ENCODE results near the gene HCFC1.

HCFC1 gene

DNA sequence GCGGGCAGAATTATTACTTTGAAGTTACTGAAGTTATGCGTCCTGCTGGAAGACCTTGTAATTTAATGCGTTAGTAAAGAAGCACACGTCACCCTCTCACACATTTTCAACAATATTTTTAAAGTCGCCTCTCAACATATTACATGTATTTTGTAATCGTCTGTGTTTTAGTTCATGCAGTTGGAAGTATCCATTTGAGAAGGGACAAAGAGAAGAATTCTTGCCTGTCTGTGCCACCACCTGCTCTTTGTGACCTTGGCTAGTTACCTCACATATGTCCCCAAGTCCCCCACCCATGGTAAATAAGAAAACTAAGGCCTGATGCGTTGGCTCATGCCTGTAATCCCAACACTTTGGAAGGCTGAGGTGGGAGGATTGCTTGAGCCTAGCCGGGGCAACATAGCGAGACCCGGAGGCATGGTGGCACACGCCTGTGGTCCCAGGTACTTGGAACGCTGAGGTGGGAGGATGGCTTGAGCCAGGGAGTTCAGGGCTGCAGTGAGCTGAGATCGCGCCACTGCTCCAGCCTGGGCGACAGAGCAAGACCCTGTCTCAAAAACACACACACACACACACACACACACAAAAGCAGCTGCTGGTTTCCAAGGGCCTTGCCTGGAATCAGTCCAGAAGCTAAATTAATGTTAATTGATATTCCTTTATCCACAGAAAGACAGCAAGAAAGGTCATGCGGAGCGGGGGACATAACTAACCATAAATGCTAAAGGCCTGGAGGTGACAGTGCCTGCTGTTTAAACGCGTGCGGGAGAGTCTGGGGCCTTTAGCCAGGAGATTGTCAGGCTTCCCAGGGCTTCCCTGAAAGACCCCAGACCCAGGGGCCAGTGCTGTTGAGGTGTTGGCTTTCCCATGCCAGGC, 1.7 kb upstream of the HCFC1 start:
- no peak for DNase-seq

DNA sequence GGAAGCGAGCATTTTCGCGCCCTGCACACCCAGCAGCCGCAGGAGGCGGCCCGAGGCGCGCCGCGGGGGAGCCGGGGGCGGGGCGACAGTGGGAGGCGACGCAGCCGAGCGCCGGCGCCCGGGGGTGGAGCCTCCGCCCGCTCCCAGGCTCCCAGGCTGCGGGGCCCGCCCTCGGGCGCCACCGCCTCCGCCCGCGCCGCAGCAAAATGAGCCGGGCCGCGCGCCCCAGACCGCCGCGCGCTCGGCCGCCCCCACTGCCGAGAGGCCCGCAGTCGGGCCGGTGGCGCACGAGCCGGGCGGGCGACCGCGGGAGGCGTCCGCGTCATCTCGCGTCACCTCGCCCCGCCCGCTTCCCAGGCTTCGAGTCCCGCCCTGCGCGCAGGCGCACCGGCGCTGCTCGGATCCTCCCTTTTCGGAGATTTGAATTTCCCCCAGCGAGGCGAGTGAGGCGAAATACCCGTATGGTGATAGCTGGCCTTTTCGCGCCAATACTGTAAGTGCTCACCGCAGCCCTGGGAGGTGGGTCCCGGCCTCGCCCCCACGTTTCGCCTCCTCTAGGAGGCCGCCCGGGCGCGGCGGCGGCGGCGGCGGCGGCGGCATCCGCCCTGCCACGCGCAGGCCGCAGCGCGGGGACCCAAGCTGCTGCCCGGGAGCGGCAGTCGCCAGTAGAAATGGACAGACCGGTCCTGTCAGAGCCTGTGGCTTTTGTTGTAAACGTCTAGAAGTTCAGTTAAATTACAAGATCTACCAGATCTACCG, 929 bp upstream of the HCFC1 start, which contains the start of gene TMEM187:
TMEM187 (plus strand) TSS at position 387 of the 759 bp plus-strand sequence. CDS start 9,309 bp downstream, outside the sequence.
- peak; percentile 53 for DNase-seq

DNA sequence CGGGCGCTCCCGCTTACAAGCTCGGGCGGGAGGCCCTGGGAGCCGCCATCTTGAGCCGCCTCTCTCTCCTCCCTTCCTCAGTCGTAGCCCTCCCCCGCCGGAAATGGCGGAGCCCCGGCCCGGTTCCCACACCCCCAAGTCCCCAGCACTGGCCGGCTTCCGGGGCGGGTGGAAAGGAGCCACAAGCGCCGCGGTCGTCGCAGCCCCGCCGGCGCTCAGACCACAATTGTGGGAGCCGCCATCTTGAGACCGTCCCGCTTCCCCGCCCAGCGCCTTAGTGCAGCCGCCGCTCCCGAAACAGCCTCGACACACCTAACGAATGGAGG, 531 bp downstream of the HCFC1 start:
- DNase-seq: no peak

DNA sequence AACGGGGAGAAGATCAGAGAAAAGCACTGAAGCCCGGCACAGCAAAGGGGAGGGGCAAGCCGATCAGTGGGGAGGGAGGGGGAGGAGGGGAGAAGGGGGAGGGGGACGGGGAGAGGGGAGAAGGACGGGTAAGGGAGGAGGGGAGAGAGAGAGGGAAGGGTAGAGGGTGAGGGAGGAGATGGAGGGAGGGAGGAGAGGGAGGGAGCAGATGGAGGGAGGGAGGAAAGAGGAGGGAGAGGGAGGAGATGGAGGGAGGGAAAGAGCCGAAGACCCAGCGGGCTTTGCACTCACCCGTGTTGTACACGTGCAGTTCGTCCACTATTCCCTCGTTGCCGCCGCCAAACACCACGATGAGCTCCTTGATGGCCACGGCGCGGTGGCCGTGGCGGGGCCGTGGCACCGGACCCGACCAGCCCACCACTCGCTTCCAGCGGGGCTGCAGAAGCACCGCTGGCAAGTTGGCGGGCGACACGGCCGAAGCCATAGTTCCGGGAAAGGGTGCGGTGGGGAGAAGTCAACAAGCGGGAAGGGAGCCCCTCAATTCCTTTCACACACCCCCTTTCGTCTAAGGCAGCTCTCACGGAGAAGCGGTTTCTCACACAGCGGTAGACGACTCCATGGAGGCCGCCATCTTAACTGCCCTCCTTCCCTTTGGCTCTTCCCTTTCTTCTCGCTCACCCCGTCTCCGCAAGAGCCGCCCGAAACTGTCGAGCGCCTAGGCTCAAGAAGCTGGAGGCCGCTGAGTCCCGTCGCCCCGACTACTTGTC, 1.1 kb downstream of the HCFC1 start:
- no peak for DNase-seq

DNA sequence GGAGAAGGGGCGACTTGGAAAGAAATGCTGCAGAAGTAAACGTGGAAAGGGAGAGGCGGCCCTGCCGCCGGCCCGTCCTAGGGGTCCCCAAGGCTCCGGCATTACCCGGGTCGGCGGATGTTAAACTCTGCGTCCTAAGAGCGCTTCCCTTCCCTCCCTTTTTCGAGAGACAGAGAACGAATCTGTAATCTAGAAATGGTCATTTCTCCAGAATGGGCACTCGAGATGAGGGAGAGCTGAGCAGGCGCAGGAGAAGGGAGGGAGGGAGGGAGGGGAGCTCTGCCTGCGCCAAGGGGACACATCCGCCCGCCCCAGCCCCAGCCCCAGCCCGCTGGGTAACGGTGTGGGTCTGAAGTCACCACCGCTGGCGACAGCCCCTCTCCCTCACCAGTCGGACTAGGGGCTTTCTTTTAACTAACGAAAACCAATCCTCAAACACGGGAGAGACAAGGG, 1.7 kb downstream of the HCFC1 start:
- DNase-seq: no peak

DNA sequence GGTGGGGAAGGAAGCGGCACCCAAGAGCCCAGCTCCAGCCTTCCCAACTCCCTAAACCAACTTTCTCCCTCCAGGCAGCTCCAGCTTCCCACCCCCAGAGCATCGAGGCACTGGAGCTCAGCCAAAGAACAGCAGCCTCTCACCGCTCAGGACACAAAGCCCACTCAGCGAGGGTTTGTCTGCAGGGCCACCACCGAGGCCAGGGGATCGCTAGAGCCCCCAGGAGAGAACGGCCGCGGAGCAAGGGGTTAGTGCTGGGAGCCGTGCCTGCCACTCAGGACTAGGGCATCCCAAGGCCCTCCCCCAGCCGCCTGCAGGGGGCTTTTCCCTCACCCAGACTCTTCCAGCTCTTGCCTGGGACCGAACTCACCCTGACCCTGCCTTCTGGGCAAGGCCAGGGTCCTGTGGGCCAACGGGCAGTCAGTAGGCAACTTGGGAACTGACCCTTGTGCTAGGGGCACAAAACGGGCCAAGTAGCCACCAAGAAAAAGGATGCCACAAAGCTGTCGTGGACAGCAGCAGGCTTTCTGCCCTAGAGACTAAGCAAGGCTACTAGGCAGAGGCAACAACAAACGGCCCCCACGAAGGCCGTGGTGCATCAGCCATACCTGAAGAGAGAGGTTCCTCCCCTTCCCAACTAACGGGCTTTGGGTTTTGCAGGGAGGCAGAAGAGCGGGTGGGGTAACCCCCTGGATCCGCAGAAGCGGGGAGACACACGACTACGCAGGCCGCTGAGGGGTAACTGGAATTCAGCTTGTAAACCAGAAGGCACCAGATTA, 2.3 kb downstream of the HCFC1 start:
- DNase-seq: no peak

- no peak for DNase-seq
Observed at GRCh38 chrX:153968754-153969124, 2.9 kb downstream of the HCFC1 start.

GRCh38 chrX:153968255-153968654, 3.4 kb downstream of the HCFC1 start:
- no peak for DNase-seq

GRCh38 chrX:153967536-153968224, 3.9 kb downstream of the HCFC1 start:
- DNase-seq: no peak

GRCh38 chrX:153966841-153967535, 4.6 kb downstream of the HCFC1 start:
- no peak for DNase-seq

DNA sequence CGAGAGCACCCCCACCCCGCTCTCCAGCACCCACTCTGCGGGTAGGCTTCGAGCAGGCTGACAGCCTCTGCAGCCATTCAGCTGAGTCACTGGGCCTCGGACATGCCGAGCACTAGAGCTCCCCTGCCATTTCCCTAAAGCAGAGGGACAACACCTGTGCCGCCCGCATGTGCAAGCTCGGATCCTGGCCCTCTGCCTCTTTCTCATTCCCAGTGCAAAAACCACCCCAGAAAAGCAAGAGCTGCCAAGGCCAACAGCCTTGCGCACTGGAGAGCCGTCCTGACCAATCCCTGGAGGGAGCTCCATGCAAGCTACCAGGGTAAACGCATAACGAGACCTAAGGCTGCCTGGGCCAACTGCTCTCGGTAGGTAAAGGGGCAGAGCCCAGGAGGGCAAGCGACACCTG, 5.3 kb downstream of the HCFC1 start:
- DNase-seq: no peak

DNA sequence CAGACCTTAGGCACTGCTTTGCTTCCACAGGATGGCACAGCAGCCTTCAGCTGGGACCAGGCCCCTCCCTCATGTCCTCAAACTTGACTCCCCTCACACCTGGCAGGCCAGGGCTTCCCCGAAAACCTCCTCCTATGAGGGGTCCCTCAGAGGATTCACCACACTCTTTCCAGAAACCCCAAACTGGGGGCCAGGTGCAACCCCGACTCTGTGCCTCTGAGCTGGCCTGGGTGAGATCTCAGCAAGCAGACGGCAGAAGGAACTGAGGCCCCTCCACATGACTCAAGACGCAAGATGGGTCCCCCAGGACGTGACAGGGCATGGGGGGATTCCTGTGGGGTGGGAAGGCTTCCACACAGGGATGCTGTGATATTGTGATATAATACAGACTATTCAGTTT, 6.2 kb downstream of the HCFC1 start:
- DNase-seq: no peak

DNA sequence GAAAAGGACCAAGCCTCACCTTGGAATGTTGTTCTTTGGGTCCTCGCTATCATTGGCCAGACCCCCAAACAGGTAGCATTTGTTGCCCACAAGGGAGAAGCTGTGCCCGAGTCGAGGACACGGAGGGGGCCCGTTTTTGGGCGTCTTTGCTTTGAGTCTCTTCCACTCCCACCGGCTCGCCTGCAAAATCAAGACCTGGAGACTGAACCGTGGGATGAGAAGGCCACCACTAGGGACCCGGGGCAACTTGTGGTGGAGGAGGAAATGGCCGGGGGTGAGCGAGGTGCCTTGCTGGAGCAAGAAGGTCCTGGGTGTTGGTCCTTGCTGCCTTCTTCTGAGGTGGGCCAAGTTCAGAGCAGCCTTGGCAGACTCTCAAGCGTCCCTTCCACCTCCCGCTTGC, 7.5 kb downstream of the HCFC1 start:
- DNase-seq: no peak

- no peak for DNase-seq
Observed at GRCh38 chrX:153963546-153963945, 8.1 kb downstream of the HCFC1 start.

- no peak for DNase-seq
Observed at GRCh38 chrX:153961292-153961691, 10.3 kb downstream of the HCFC1 start.

- DNase-seq: no peak
Observed at GRCh38 chrX:153960786-153961185, 10.8 kb downstream of the HCFC1 start.

- DNase-seq: no peak
Observed at GRCh38 chrX:153960077-153960476, 11.5 kb downstream of the HCFC1 start.

- no peak for DNase-seq
Observed at GRCh38 chrX:153959649-153960048, 12.0 kb downstream of the HCFC1 start.

DNA sequence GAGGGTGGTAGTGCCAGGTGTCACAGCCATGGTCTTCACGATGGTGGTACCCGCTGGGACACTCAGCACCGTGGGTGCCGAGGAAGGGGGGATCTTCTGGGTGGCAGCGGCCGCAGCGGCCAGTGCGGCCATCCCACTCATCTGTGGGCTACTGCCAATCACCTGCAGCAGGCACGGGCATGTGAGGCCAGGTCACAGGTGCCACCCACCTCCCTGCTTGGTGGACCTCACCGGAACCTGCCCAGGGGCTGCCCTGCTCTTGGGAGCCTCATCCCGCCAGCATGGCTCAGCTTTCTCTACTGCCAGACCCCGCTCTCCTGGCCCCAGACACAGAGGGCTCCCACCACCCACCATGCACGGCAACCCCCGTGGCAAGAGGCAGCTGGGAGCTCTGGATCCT, 13.0 kb downstream of the HCFC1 start:
- no peak for DNase-seq

DNA sequence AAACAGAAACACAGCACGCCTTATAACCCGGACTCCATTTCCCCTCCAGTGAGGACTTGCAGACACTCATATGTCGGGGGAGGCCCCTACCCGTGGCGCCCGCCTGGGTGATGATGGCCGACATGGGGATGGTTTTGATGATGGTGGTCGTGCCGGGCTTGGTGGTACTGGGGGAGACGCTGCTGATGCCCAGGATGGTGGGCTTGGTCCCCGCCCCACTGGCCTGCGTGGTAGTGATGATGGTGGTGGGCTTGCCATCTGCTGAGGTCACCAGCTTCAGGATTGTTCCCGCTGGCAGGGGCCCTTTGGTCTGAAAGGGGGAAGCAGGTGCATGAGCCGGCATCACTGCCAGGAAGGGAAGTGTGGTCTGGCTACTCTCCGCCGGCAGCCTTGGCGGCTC, 14.4 kb downstream of the HCFC1 start:
- no peak for DNase-seq
